H1 (cell line): Measurements from ENCODE around the gene MSN. TPM values are rescaled to one million over a fixed set of nuclear protein-coding genes. Genes with fewer than 3 reads are reported as not detected.

Experiments
- CTCF ChIA-PET: fragments of 300-600 bp; sonication (Branson Sonifier 250); formaldehyde crosslinking; loops from one replicate; lab custom pipeline; 2021; ENCODE audit not compliant: partially characterized antibody; lab: Charles Lee
- POLR2A ChIA-PET: fragments of 300-600 bp; sonication (Branson Sonifier 250); formaldehyde crosslinking; loops from one replicate; lab custom pipeline; 2021; ENCODE audit warnings: inconsistent platforms; ENCODE audit not compliant: partially characterized antibody; lab: Charles Lee
- DNase-seq, 2 experiments: peaks; one replicate each; pipeline versions ENCODE4 v3.0.0 to v3.0.0-alpha.2; 2010 to 2022; ENCODE audit warnings: low spot score in 2 of 2, low read depth in 1 of 2, mixed read lengths in 1 of 2
- FAIRE-seq: peaks from 2 replicates; lab custom pipeline; 2011; peaks lifted over from hg19 to GRCh38; lab: Jason Lieb, UNC
- H2AFZ ChIP-seq: 2 replicates; pipeline ENCODE4 v1.8.1; 2012; ENCODE audit warnings: low read length, inconsistent platforms
- H2AK5ac ChIP-seq: 2 replicates; pipeline ENCODE4 v1.6.1; 2013; ENCODE audit warnings: low read depth, low read length
- H2BK120ac ChIP-seq: replicated peaks from 2 replicates; pipeline ENCODE3; 2013; ENCODE audit warnings: low read depth, low read length, inconsistent platforms
- H2BK12ac ChIP-seq: 2 replicates; pipeline ENCODE4 v1.6.1; 2013; ENCODE audit warnings: low read depth, low read length
- H2BK15ac ChIP-seq: 2 replicates; pipeline ENCODE4 v1.6.1; 2013; ENCODE audit warnings: low read length
- H2BK20ac ChIP-seq: 2 replicates; pipeline ENCODE4 v1.6.1; 2013; ENCODE audit warnings: low read length
- H2BK5ac ChIP-seq: 2 replicates; pipeline ENCODE4 v1.6.1; 2013; ENCODE audit warnings: low read depth, low read length
- H3K14ac ChIP-seq: 2 replicates; pipeline ENCODE4 v1.6.1; 2013; ENCODE audit warnings: inconsistent platforms; ENCODE audit not compliant: insufficient read length
- H3K18ac ChIP-seq: 2 replicates; pipeline ENCODE4 v1.6.1; 2013; ENCODE audit warnings: low read length; ENCODE audit errors: extremely low read depth
- H3K23ac ChIP-seq: 2 replicates; pipeline ENCODE4 v1.6.1; 2013; ENCODE audit warnings: inconsistent platforms; ENCODE audit not compliant: insufficient read length
- H3K23me2 ChIP-seq: 2 replicates; pipeline ENCODE4 v1.6.1; 2013; ENCODE audit warnings: low read depth, low read length
- H3K27ac ChIP-seq: 2 replicates; pipeline ENCODE4 v1.6.1; 2011; ENCODE audit warnings: low read depth, low read length, inconsistent platforms
- H3K27me3 ChIP-seq, 4 experiments: replicated peaks in 1 of 4; 1 replicate in 1 of 4; 2 replicates in 3 of 4; pipeline versions ENCODE4 v1.6.1 to v1.8.1; 2011 to 2013; ENCODE audit warnings: low read length in 3 of 4, mild to moderate bottlenecking in 3 of 4, inconsistent platforms in 2 of 4, mixed read lengths in 2 of 4, moderate library complexity in 1 of 4; ENCODE audit not compliant: control insufficient read depth in 3 of 4, insufficient read depth in 3 of 4; ENCODE audit errors: extremely low read depth in 1 of 4
- H3K36me3 ChIP-seq, 4 experiments: 2 replicates each; pipeline versions ENCODE4 v1.6.1 to v1.8.1; 2011 to 2013; ENCODE audit warnings: mild to moderate bottlenecking in 4 of 4, low read length in 3 of 4, moderate library complexity in 2 of 4, control low read depth in 1 of 4, inconsistent platforms in 1 of 4; ENCODE audit not compliant: insufficient read depth in 4 of 4, control insufficient read depth in 2 of 4
- H3K4ac ChIP-seq: replicated peaks from 2 replicates; pipeline ENCODE3; 2013; ENCODE audit warnings: low read length, low read depth, mixed read lengths, inconsistent platforms; ENCODE audit not compliant: insufficient read length
- H3K4me1 ChIP-seq, 4 experiments: replicated peaks in 1 of 4; 1 replicate in 1 of 4; 2 replicates in 3 of 4; pipeline versions ENCODE4 v1.6.1 to v1.8.1; 2011 to 2013; ENCODE audit warnings: low read length in 3 of 4, inconsistent platforms in 2 of 4, mixed read lengths in 1 of 4; ENCODE audit not compliant: insufficient read depth in 4 of 4, control insufficient read depth in 3 of 4
- H3K4me2 ChIP-seq, 2 experiments: 2 replicates each; pipeline versions ENCODE4 v1.6.1 to v1.8.1; 2011 to 2013; ENCODE audit warnings: low read depth in 2 of 2, low read length in 2 of 2, control low read depth in 1 of 2, inconsistent platforms in 1 of 2, mild to moderate bottlenecking in 1 of 2; ENCODE audit not compliant: insufficient read depth in 1 of 2
- H3K4me3 ChIP-seq, 4 experiments: fragments of 200-600, 300-600 bp in 1 of 4; sonication (generic), shearing (Covaris generic), sonication (Bioruptor Twin) in 1 of 4; 2 replicates each; pipeline versions ENCODE4 v1.5.1 to v1.8.1; 2011 to 2016; ENCODE audit warnings: low read length in 4 of 4, low read depth in 3 of 4, control low read depth in 2 of 4, inconsistent platforms in 2 of 4, mild to moderate bottlenecking in 2 of 4, mixed read lengths in 1 of 4, moderate library complexity in 1 of 4; ENCODE audit not compliant: insufficient read depth in 2 of 4; ENCODE audit errors: extremely low read depth in 1 of 4
- H3K56ac ChIP-seq: replicated peaks from 2 replicates; pipeline ENCODE3; 2013; ENCODE audit warnings: low read depth, mild to moderate bottlenecking, mixed read lengths, low read length, inconsistent platforms; ENCODE audit not compliant: insufficient read length
- H3K79me1 ChIP-seq: 2 replicates; pipeline ENCODE4 v1.6.1; 2013; ENCODE audit warnings: low read depth, low read length, control low read depth
- H3K79me2 ChIP-seq, 2 experiments: 2 replicates each; pipeline versions ENCODE4 v1.6.1 to v1.8.1; 2012 to 2013; ENCODE audit warnings: low read length in 2 of 2, mild to moderate bottlenecking in 2 of 2, inconsistent platforms in 1 of 2; ENCODE audit not compliant: insufficient read depth in 2 of 2, control insufficient read depth in 1 of 2
- H3K9ac ChIP-seq, 4 experiments: replicated peaks in 1 of 4; 1 replicate in 1 of 4; 2 replicates in 3 of 4; pipeline versions ENCODE4 v1.6.1 to v1.8.1; 2011 to 2013; ENCODE audit warnings: low read depth in 3 of 4, low read length in 3 of 4, control low read depth in 2 of 4, mild to moderate bottlenecking in 2 of 4, moderate library complexity in 2 of 4, inconsistent platforms in 1 of 4; ENCODE audit errors: extremely low read depth in 1 of 4
- H3K9me3 ChIP-seq, 2 experiments: 2 replicates each; pipeline versions ENCODE4 v1.6.1 to v1.8.1; 2012 to 2013; ENCODE audit warnings: mild to moderate bottlenecking in 2 of 2, moderate library complexity in 2 of 2, control low read depth in 1 of 2, inconsistent platforms in 1 of 2, low read depth in 1 of 2, low read length in 1 of 2, mixed read lengths in 1 of 2; ENCODE audit not compliant: insufficient read depth in 2 of 2
- H4K20me1 ChIP-seq, 2 experiments: replicated peaks in 1 of 2; 2 replicates each; pipeline versions ENCODE3 to v1.8.1; 2011 to 2013; ENCODE audit warnings: inconsistent platforms in 2 of 2, low read length in 2 of 2, mild to moderate bottlenecking in 1 of 2; ENCODE audit not compliant: insufficient read depth in 2 of 2, control insufficient read depth in 1 of 2
- H4K5ac ChIP-seq: 2 replicates; pipeline ENCODE4 v1.6.1; 2013; ENCODE audit warnings: low read length, low read depth, mixed read lengths, inconsistent platforms; ENCODE audit not compliant: insufficient read length
- H4K8ac ChIP-seq: 2 replicates; pipeline ENCODE4 v1.8.0; 2013; ENCODE audit warnings: mild to moderate bottlenecking, moderate library complexity, low read length, inconsistent platforms; ENCODE audit not compliant: insufficient read depth; ENCODE audit errors: extremely low read depth
- H4K91ac ChIP-seq: replicated peaks from 2 replicates; pipeline ENCODE3; 2013; ENCODE audit warnings: low read length, mixed read lengths, inconsistent platforms; ENCODE audit not compliant: insufficient read length
- ASH2L ChIP-seq: fragments of 200-600, 300-600 bp; sonication (generic); IDR thresholded peaks from one replicate; pipeline ENCODE4 v1.7.1; 2017; ENCODE audit warnings: low read length
- CTCF ChIP-seq, 3 experiments: IDR thresholded peaks; 1 replicate in 2 of 3; 2 replicates in 1 of 3; pipeline versions ENCODE4 v1.5.1 to v1.6.1; 2011; ENCODE audit warnings: low read length in 3 of 3, mild to moderate bottlenecking in 3 of 3, inconsistent platforms in 2 of 3, low read depth in 1 of 3, moderate library complexity in 1 of 3; ENCODE audit not compliant: insufficient read depth in 1 of 3; ENCODE audit errors: control extremely low read depth in 1 of 3
- POLR2A ChIP-seq, 2 experiments: IDR thresholded peaks; 1 replicate in 1 of 2; 2 replicates in 1 of 2; pipeline ENCODE4 v1.6.1; 2011; ENCODE audit warnings: low read depth in 2 of 2, low read length in 2 of 2, mild to moderate bottlenecking in 2 of 2; ENCODE audit errors: control extremely low read depth in 1 of 2
- RAD21 ChIP-seq, 2 experiments: IDR thresholded peaks in 1 of 2; conservative IDR thresholded peaks in 1 of 2; 2 replicates each; pipeline ENCODE4 v1.6.1; 2011; ENCODE audit warnings: low read depth in 2 of 2, low read length in 2 of 2, improper control_type of control experiment in 1 of 2, inconsistent platforms in 1 of 2, mild to moderate bottlenecking in 1 of 2, moderate library complexity in 1 of 2
- WGBS, 2 experiments: shearing (Covaris generic) in 1 of 2; methylation state at CpG; one replicate each; pipeline versions ENCODE4 v1.1.6 to v1.1.7; 2013 to 2015; ENCODE audit warnings: low lambda C conversion rate in 2 of 2, mixed read lengths in 2 of 2, inconsistent platforms in 1 of 2, low coverage in 1 of 2, missing lambda C conversion rate in 1 of 2; ENCODE audit not compliant: insufficient replicate concordance in 2 of 2, insufficient coverage in 1 of 2, insufficient read length in 1 of 2; ENCODE audit errors: extremely low coverage in 1 of 2, missing lambda C conversion rate in 1 of 2; 5-methylcytosine and 5-hydroxymethylcytosine counted together
- long read RNA-seq, 2 experiments: library from RNA in 1 of 2; library from capped mRNA in 1 of 2; stranded (forward); transcript quantifications; one replicate each; pipeline ENCODE4 v2.0.0, GENCODE V29; 2021; ENCODE audit warnings: inconsistent platforms in 1 of 2
- polyA minus RNA-seq, 3 experiments: library from RNA; depleted of rRNA, polyadenylated mRNA; stranded (reverse); fragments of >200 nt; gene quantifications; 1 replicate in 2 of 3; 2 replicates in 1 of 3; pipeline ENCODE4 v1.2.3, GENCODE V29; 2011
- polyA plus RNA-seq, 7 experiments: library from polyadenylated mRNA; depleted of rRNA in 3 of 7; stranded (reverse) in 5 of 7; unstranded in 2 of 7; fragments of >200 nt in 5 of 7; fragments of 200-250 nt in 2 of 7; gene quantifications; 1 replicate in 5 of 7; 2 replicates in 1 of 7; 4 replicates in 1 of 7; pipeline versions ENCODE4 v1.2.1 to v1.2.3, GENCODE V29; 2011 to 2013; ENCODE audit warnings: missing spikeins in 2 of 7, mixed read lengths in 2 of 7
- total RNA-seq: library from RNA; stranded (reverse); fragmentation: NEBNext Ultra II Directional; extraction: Animal tissue kit (Norgen Biotek cat#: 25700); gene quantifications from 2 replicates; pipeline ENCODE4 v1.2.1, GENCODE V29; 2021

The MSN gene
- total RNA-seq, result 133 and 137 TPM in 2 replicates
- polyA plus RNA-seq (2011; rRNA removed), result 89.4 and 112 TPM in 2 replicates
- 92.4 TPM for polyA plus RNA-seq (2011; cell fraction: cytosol; rRNA removed)
- polyA plus RNA-seq (2011; cell fraction: nucleus; rRNA removed), result 116 TPM
- polyA plus RNA-seq (2012, experiment 1 of 2), result 126 to 140 TPM (median 133 TPM) in 4 replicates
- polyA plus RNA-seq (2012, experiment 2 of 2), result 76.9 TPM
- 126 TPM for polyA plus RNA-seq (2013, experiment 1 of 2)
- polyA plus RNA-seq (2013, experiment 2 of 2), result 125 TPM
- polyA minus RNA-seq (2011; rRNA and poly(A)+ RNA removed), result 107 and 125 TPM in 2 replicates
- polyA minus RNA-seq (2011; cell fraction: cytosol; rRNA and poly(A)+ RNA removed), result 56.8 TPM
- 53.2 TPM for polyA minus RNA-seq (2011; cell fraction: nucleus; rRNA and poly(A)+ RNA removed)
- long read RNA-seq, experiment 1, partial matches to known transcripts, result 123 of 124 reads
- long read RNA-seq, experiment 1, other reads (novel, unspliced or antisense), result 1 of 124 reads
- long read RNA-seq, experiment 2, transcript MSN-201 (13 exons, 3,944 nt), result major isoform, 9 of 18 reads
- long read RNA-seq, experiment 2, partial matches to known transcripts, result 6 of 18 reads
- long read RNA-seq, experiment 2, other reads (novel, unspliced or antisense), result 3 of 18 reads

GRCh38 chrX:65667503-65668376 lies at the start of gene MSN:
Gene MSN, plus strand, starts transcription at chrX:65667654. Its CDS starts 188 bp downstream, at chrX:65667842.
- FAIRE-seq, result no peak
- POLR2A ChIA-PET, result interaction anchor here (0.7 to 1.5 kb wide), 9 partner anchors 9 to 48 kb away, joined by 3 to 7 read pairs (median 3); no protein-coding TSS in a partner anchor
- CTCF ChIA-PET, result interaction anchor here (0.6 to 1.8 kb wide), 4 partner anchors 10 to 30 kb away, joined by 4 read pairs; no protein-coding TSS in a partner anchor
- peak in 1 of 2 experiments; percentile 34; a peak in 1 of 4 replicates for TF ChIP-seq RAD21 (IDR thresholded peaks at IDR 0.05 in 1 of 2, conservative IDR thresholded peaks at IDR 0.05 in 1 of 2; ENCODE audit: low read depth in 2 of 2, low read length in 2 of 2)
- no peak for TF ChIP-seq ASH2L
- no peak; a peak in 1 of 3 replicates for TF ChIP-seq POLR2A (IDR thresholded peaks at IDR 0.05; ENCODE audit: control extremely low read depth in 1 of 2, low read depth in 2 of 2, low read length in 2 of 2)
- peak; percentile 21 to 44 (median 30); a peak in 3 of 4 replicates for TF ChIP-seq CTCF (IDR thresholded peaks at IDR 0.05; ENCODE audit: control extremely low read depth in 1 of 3, insufficient read depth in 1 of 3, low read depth in 1 of 3, low read length in 3 of 3)

More at GRCh38 chrX:65667503-65668376, at the start of gene MSN:
- H3K27me3 ChIP-seq, result no peaks in the 10 kb centered on the region
- H3K27ac ChIP-seq, result peak within 1 kb of the TSS; percentile 45; the same call in 1 of the 2 replicates
- H3K56ac ChIP-seq, result peak within 1 kb of the TSS; percentile 59
- peak within 1 kb of the TSS; percentile 79 to 87 for H3K4me2 ChIP-seq
- H2BK15ac ChIP-seq, result no peak within 1 kb of the TSS
- peaks cover 0 to 6% (median 0%) of the 10 kb centered on the region in 4 experiments; a peak in 2 of 7 replicates for H3K4me1 ChIP-seq
- no peak within 1 kb of the TSS for H3K23ac ChIP-seq
- no peak within 1 kb of the TSS for H4K91ac ChIP-seq
- 8% methylated on average over 15 of the region's 56 CpGs; no CpG with 5 or more reads in 1 of the 2 experiments for WGBS, 2 experiments
- H3K14ac ChIP-seq, result no peak within 1 kb of the TSS
- peak within 1 kb of the TSS; percentile 38 for H3K4ac ChIP-seq
- H3K79me1 ChIP-seq, result no peaks in the 10 kb centered on the region
- H3K9me3 ChIP-seq, result no peaks in the 10 kb centered on the region
- H4K20me1 ChIP-seq, result no peaks in the 10 kb centered on the region
- H2BK12ac ChIP-seq, result no peak within 1 kb of the TSS
- peak within 1 kb of the TSS; percentile 85; the same call in 1 of the 2 replicates for H4K8ac ChIP-seq
- H3K23me2 ChIP-seq, result no peaks in the 10 kb centered on the region
- peak within 1 kb of the TSS; percentile 45 to 75 (median 62) for H3K4me3 ChIP-seq
- no peak within 1 kb of the TSS for H2BK120ac ChIP-seq
- no peaks in the 10 kb centered on the region for H3K36me3 ChIP-seq
- no peak within 1 kb of the TSS for H2BK20ac ChIP-seq
- H2AFZ ChIP-seq, result no peak within 1 kb of the TSS; the same call in 1 of the 2 replicates
- H4K5ac ChIP-seq, result no peak within 1 kb of the TSS
- peak in 1 of 2 experiments; percentile 64 for DNase-seq
- H2BK5ac ChIP-seq, result peak within 1 kb of the TSS; percentile 91; the same call in 1 of the 2 replicates
- H3K79me2 ChIP-seq, result peaks cover 0 to 39% of the 10 kb centered on the region in 2 experiments; a peak in 2 of 4 replicates
- H3K18ac ChIP-seq, result peak within 1 kb of the TSS; percentile 48; the same call in 1 of the 2 replicates
- H3K9ac ChIP-seq, result peak within 1 kb of the TSS in 3 of 4 experiments; percentile 44 to 62 (median 45); a peak in 5 of 7 replicates
- no peak within 1 kb of the TSS for H2AK5ac ChIP-seq
